Neural cell (in vitro differentiated cells): Measurements from ENCODE around the gene HNRNPH2. TPM values are rescaled to one million over a fixed set of nuclear protein-coding genes. Genes with fewer than 3 reads are reported as not detected.

ENCODE experiments used
- H2AFZ ChIP-seq: fragments of 200-600, 300-800 bp; sonication (generic), shearing (Covaris generic); 2 replicates; pipeline ENCODE4 v1.6.0; 2014; ENCODE audit warnings: low read depth, mild to moderate bottlenecking, antibody characterized with exemption, low read length, moderate library complexity
- H3F3A ChIP-seq: fragments of 200-600 bp; shearing (Covaris generic); 2 replicates; pipeline ENCODE4 v1.6.1; 2016; ENCODE audit warnings: mild to moderate bottlenecking, moderate library complexity, mixed read lengths, antibody characterized with exemption, low read length; ENCODE audit not compliant: insufficient read depth, poor library complexity, severe bottlenecking
- H3K27ac ChIP-seq: fragments of 200-600, 300-800 bp; sonication (generic), shearing (Covaris generic); 2 replicates; pipeline ENCODE4 v1.5.1; 2014; ENCODE audit warnings: mild to moderate bottlenecking, low read length, moderate library complexity
- H3K27me3 ChIP-seq: fragments of 300-800, 200-600 bp; sonication (generic), shearing (Covaris generic); 2 replicates; pipeline ENCODE4 v1.6.0; 2014; ENCODE audit warnings: mild to moderate bottlenecking, low read depth, low read length, moderate library complexity; ENCODE audit not compliant: insufficient read depth
- H3K36me3 ChIP-seq: fragments of 300-800, 200-600 bp; sonication (generic), shearing (Covaris generic); 2 replicates; pipeline ENCODE4 v1.5.1; 2014; ENCODE audit warnings: mild to moderate bottlenecking, antibody characterized with exemption, low read length, moderate library complexity; ENCODE audit not compliant: insufficient read depth
- H3K4me2 ChIP-seq: fragments of 300-800, 200-600 bp; sonication (generic), shearing (Covaris generic); 2 replicates; pipeline ENCODE4 v1.6.0; 2014; ENCODE audit warnings: mild to moderate bottlenecking, low read length
- H3K4me3 ChIP-seq: fragments of 300-800, 200-600 bp; sonication (generic), shearing (Covaris generic); 2 replicates; pipeline ENCODE4 v1.5.1; 2014; ENCODE audit warnings: mild to moderate bottlenecking, low read length, moderate library complexity
- H3K79me2 ChIP-seq: fragments of 200-600 bp; shearing (Covaris generic); replicated peaks from 2 replicates; pipeline ENCODE4 v1.6.0; 2014; ENCODE audit warnings: mild to moderate bottlenecking, low read length, moderate library complexity; ENCODE audit not compliant: insufficient read depth
- H3K9ac ChIP-seq: fragments of 300-800, 200-600 bp; sonication (generic), shearing (Covaris generic); 2 replicates; pipeline ENCODE4 v1.6.1; 2016; ENCODE audit warnings: mild to moderate bottlenecking, low read length, mixed read lengths
- H3K9me2 ChIP-seq: fragments of 200-600 bp; shearing (Covaris generic); 2 replicates; pipeline ENCODE4 v1.6.1; 2016; ENCODE audit warnings: mild to moderate bottlenecking, low read length, mixed read lengths; ENCODE audit not compliant: insufficient read depth
- H3K9me3 ChIP-seq: fragments of 200-600, 300-800 bp; sonication (generic), shearing (Covaris generic); 2 replicates; pipeline ENCODE4 v1.6.1; 2016; ENCODE audit warnings: mild to moderate bottlenecking, mixed run types, low read length, moderate library complexity, mixed read lengths
- H4K20me1 ChIP-seq: fragments of 200-600 bp; shearing (Covaris generic); 2 replicates; pipeline ENCODE4 v1.6.1; 2016; ENCODE audit warnings: mild to moderate bottlenecking, mixed run types; ENCODE audit not compliant: insufficient read depth
- CTCF ChIP-seq: fragments of 450-650 bp; IDR thresholded peaks from 2 replicates; pipeline ENCODE4 v1.5.1; 2014; ENCODE audit warnings: antibody characterized with exemption, mild to moderate bottlenecking, moderate library complexity; ENCODE audit not compliant: poor library complexity, severe bottlenecking
- EP300 ChIP-seq: fragments of 450-650 bp; conservative IDR thresholded peaks from 2 replicates; pipeline ENCODE4 v1.6.1; 2014; ENCODE audit warnings: antibody characterized with exemption, mild to moderate bottlenecking, moderate library complexity; ENCODE audit not compliant: poor library complexity, severe bottlenecking
- EZH2 ChIP-seq: fragments of 200-600, 300-800 bp; shearing (Covaris generic), sonication (generic); IDR thresholded peaks from 2 replicates; pipeline ENCODE4 v1.6.1; 2014; ENCODE audit warnings: antibody characterized with exemption, low read length, borderline replicate concordance, mild to moderate bottlenecking; ENCODE audit not compliant: insufficient read depth, poor library complexity, severe bottlenecking
- MXI1 ChIP-seq: fragments of 450-650 bp; conservative IDR thresholded peaks from 2 replicates; pipeline ENCODE4 v1.6.1; 2014; ENCODE audit warnings: antibody characterized with exemption, mild to moderate bottlenecking; ENCODE audit not compliant: poor library complexity, severe bottlenecking
- POLR2AphosphoS5 ChIP-seq: IDR thresholded peaks from 2 replicates; pipeline ENCODE4 v1.6.1; 2012
- RAD21 ChIP-seq: fragments of 450-650 bp; conservative IDR thresholded peaks from 2 replicates; pipeline ENCODE4 v1.6.1; 2014; ENCODE audit warnings: antibody characterized with exemption, mild to moderate bottlenecking, moderate library complexity
- REST ChIP-seq: IDR thresholded peaks from 2 replicates; pipeline ENCODE4 v1.6.1; 2012; ENCODE audit warnings: borderline replicate concordance
- SMC3 ChIP-seq: fragments of 450-650 bp; conservative IDR thresholded peaks from 2 replicates; pipeline ENCODE4 v1.6.1; 2014; ENCODE audit warnings: antibody characterized with exemption, mild to moderate bottlenecking, moderate library complexity; ENCODE audit not compliant: poor library complexity
- TAF1 ChIP-seq: IDR thresholded peaks from 2 replicates; pipeline ENCODE4 v1.6.1; 2012; ENCODE audit warnings: low read depth
- polyA plus RNA-seq: library from polyadenylated mRNA; depleted of rRNA; stranded (reverse); fragments of >200 nt; gene quantifications from 2 replicates; pipeline ENCODE4 v1.2.3, GENCODE V29; 2014

Gene HNRNPH2
- polyA plus RNA-seq, 1 donor from 2014 or later, result 167 TPM

DNA sequence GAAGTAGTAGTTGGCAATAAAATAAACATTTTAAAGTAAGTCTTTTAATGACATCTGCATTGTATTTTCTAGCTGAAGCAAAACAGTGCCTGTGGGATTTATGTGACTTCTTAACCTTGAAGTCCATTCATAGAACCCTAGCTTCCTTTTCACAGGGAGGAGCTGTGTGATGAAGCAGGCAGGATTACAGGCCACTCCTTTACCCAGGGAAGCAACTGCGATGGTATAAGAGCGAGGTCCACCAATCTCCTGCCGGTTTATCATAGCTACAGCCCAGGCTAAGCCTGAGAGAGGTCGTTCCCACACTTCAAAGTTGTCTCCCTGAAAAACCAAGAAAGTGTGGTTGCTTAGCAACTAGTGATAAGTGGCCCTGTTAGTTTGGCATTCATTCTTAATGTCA, 10.2 kb upstream of the HNRNPH2 start:
- Histone ChIP-seq H3K9ac (no peak overlapping the region), H3K4me2 (no peak overlapping the region), H2AFZ (no peak overlapping the region), H3K79me2 (no peaks in the 10 kb centered on the region), H3K9me3 (no peaks in the 10 kb centered on the region), H3K36me3 (no peaks in the 10 kb centered on the region), H3K9me2 (no peaks in the 10 kb centered on the region), H3K27me3 (no peaks in the 10 kb centered on the region), H3K4me3 (no peak overlapping the region), H4K20me1 (no peaks in the 10 kb centered on the region), H3K27ac (no peak overlapping the region), H3F3A (no peaks in the 10 kb centered on the region)
- TF ChIP-seq EP300, result no peak

GRCh38 chrX:101398694-101399093, 9.3 kb upstream of the HNRNPH2 start:
- H3K9ac ChIP-seq, result no peak overlapping the region
- H3K4me2 ChIP-seq, result no peak overlapping the region
- H3K27ac ChIP-seq, result no peak overlapping the region
- H3K9me3 ChIP-seq, result no peaks in the 10 kb centered on the region
- no peaks in the 10 kb centered on the region for H3F3A ChIP-seq
- H3K4me3 ChIP-seq, result no peak overlapping the region
- no peaks in the 10 kb centered on the region for H3K79me2 ChIP-seq
- TF ChIP-seq MXI1 (no peak), POLR2AphosphoS5 (no peak), EP300 (no peak), RAD21 (no peak)
- H2AFZ ChIP-seq, result no peak overlapping the region
- no peaks in the 10 kb centered on the region for H3K36me3 ChIP-seq
- H4K20me1 ChIP-seq, result no peaks in the 10 kb centered on the region
- no peaks in the 10 kb centered on the region for H3K9me2 ChIP-seq
- no peaks in the 10 kb centered on the region for H3K27me3 ChIP-seq

- no peak for TF ChIP-seq SMC3
- TF ChIP-seq RAD21, result no peak
- TF ChIP-seq POLR2AphosphoS5, result no peak
- no peak for TF ChIP-seq CTCF
- TF ChIP-seq REST, result no peak
- no peak for TF ChIP-seq EZH2
- TF ChIP-seq EP300, result no peak
- TF ChIP-seq MXI1, result no peak
- no peak for TF ChIP-seq TAF1
- Histone ChIP-seq H2AFZ (no peak overlapping the region), H3K79me2 (no peaks in the 10 kb centered on the region), H3K27me3 (no peaks in the 10 kb centered on the region), H3K27ac (no peak overlapping the region), H3F3A (no peaks in the 10 kb centered on the region), H3K9me2 (no peaks in the 10 kb centered on the region), H3K4me2 (no peak overlapping the region), H3K9me3 (no peaks in the 10 kb centered on the region), H3K36me3 (no peaks in the 10 kb centered on the region), H3K9ac (no peak overlapping the region), H4K20me1 (no peaks in the 10 kb centered on the region), H3K4me3 (no peak overlapping the region)
These were observed 8.2 kb upstream of the HNRNPH2 start for GRCh38 chrX:101399825-101400224.
